Muscle of arm (tissue), 14 donors: Measurements from ENCODE around the gene STK38L. TPM values are rescaled to one million over a fixed set of nuclear protein-coding genes. Genes with fewer than 3 reads are reported as not detected.

Experiments used
- DNase-seq: peaks from one replicate; pipeline ENCODE4 v3.0.0-alpha.2; 2013
- long read RNA-seq, 11 donors: transcript quantifications; one replicate each; lab custom pipeline, GENCODE V29; 2026
- polyA plus RNA-seq, 12 donors: library from polyadenylated mRNA; unstranded; fragments of 120-200 nt; gene quantifications; one replicate each; pipeline ENCODE4 v1.2.1, GENCODE V29; 2013; ENCODE audit not compliant: insufficient read length in 12 of 12

STK38L gene
- polyA plus RNA-seq: 10 to 100 TPM in 11 of 12 donors, not detected in 1; 12.0 to 41.1 (median 28.1) TPM
- long read RNA-seq, donor 1, full-length matches to known transcripts: 8 of 8 reads
- long read RNA-seq, donor 1, partial matches to known transcripts: 0 of 8 reads
- long read RNA-seq, donor 1, other reads (novel, unspliced or antisense): 0 of 8 reads
- long read RNA-seq, donor 2, full-length matches to known transcripts: 5 of 5 reads
- long read RNA-seq, donor 2, partial matches to known transcripts: 0 of 5 reads
- long read RNA-seq, donor 2, other reads (novel, unspliced or antisense): 0 of 5 reads
- long read RNA-seq, donor 3: 0 reads
- long read RNA-seq, donor 4, full-length matches to known transcripts: 2 of 2 reads
- long read RNA-seq, donor 4, partial matches to known transcripts: 0 of 2 reads
- long read RNA-seq, donor 4, other reads (novel, unspliced or antisense): 0 of 2 reads
- long read RNA-seq, donor 5: 0 reads
- long read RNA-seq, donor 6, full-length matches to known transcripts: 2 of 2 reads
- long read RNA-seq, donor 6, partial matches to known transcripts: 0 of 2 reads
- long read RNA-seq, donor 6, other reads (novel, unspliced or antisense): 0 of 2 reads
- long read RNA-seq, donor 7: 0 reads
- long read RNA-seq, donor 8: 0 reads
- long read RNA-seq, donor 9, full-length matches to known transcripts: 1 of 1 reads
- long read RNA-seq, donor 9, partial matches to known transcripts: 0 of 1 reads
- long read RNA-seq, donor 9, other reads (novel, unspliced or antisense): 0 of 1 reads
- long read RNA-seq, donor 10, full-length matches to known transcripts: 2 of 2 reads
- long read RNA-seq, donor 10, partial matches to known transcripts: 0 of 2 reads
- long read RNA-seq, donor 10, other reads (novel, unspliced or antisense): 0 of 2 reads
- long read RNA-seq, donor 11, full-length matches to known transcripts: 2 of 2 reads
- long read RNA-seq, donor 11, partial matches to known transcripts: 0 of 2 reads
- long read RNA-seq, donor 11, other reads (novel, unspliced or antisense): 0 of 2 reads

- peak; percentile 94 for DNase-seq
These were observed at the start of gene STK38L for GRCh38 chr12:27243804-27244688. TSS of gene STK38L (plus strand) at chr12:27244286. CDS start at chr12:27297721, 53,435 bp downstream.

- DNase-seq: no peak
These were observed 49.4 kb upstream of the STK38L start for GRCh38 chr12:27194644-27195043.

- DNase-seq: no peak
These were observed 46.0 kb upstream of the STK38L start for GRCh38 chr12:27198036-27198435.

- DNase-seq: no peak
These were observed 44.3 kb upstream of the STK38L start for GRCh38 chr12:27199638-27200300.

- DNase-seq: no peak
These were observed 42.9 kb upstream of the STK38L start for GRCh38 chr12:27201169-27201568.

- no peak for DNase-seq
These were observed 37.1 kb upstream of the STK38L start for GRCh38 chr12:27206801-27207502.

GRCh38 chr12:27207615-27208413 lies 36.3 kb upstream of the STK38L start:
- DNase-seq: no peak

- no peak for DNase-seq
These were observed 35.7 kb upstream of the STK38L start for GRCh38 chr12:27208414-27208750.

- no peak for DNase-seq
These were observed 34.7 kb upstream of the STK38L start for GRCh38 chr12:27209257-27209910.

- DNase-seq: no peak
These were observed 33.9 kb upstream of the STK38L start for GRCh38 chr12:27210187-27210586.

GRCh38 chr12:27212861-27213260 lies 31.2 kb upstream of the STK38L start:
- DNase-seq: no peak

- no peak for DNase-seq
These were observed 30.8 kb upstream of the STK38L start for GRCh38 chr12:27213304-27213703.

GRCh38 chr12:27213830-27214787 lies 30.0 kb upstream of the STK38L start:
- no peak for DNase-seq

GRCh38 chr12:27217590-27217989 lies 26.5 kb upstream of the STK38L start:
- no peak for DNase-seq

GRCh38 chr12:27219693-27220054 lies 24.4 kb upstream of the STK38L start:
- DNase-seq: no peak

GRCh38 chr12:27220055-27220987 lies 23.8 kb upstream of the STK38L start:
- DNase-seq: no peak

- no peak for DNase-seq
These were observed 23.1 kb upstream of the STK38L start for GRCh38 chr12:27220988-27221345.
